Vagina (tissue), 2 donors: ENCODE measurements around the gene ZGRF1.

ENCODE experiments used
- POLR2A ChIP-seq, 2 donors: fragments of 450-650 bp; IDR thresholded peaks; one replicate each; pipeline ENCODE4 v1.6.1; 2017; ENCODE audit warnings: antibody characterized with exemption in 2 of 2, mild to moderate bottlenecking in 2 of 2, moderate library complexity in 2 of 2
- POLR2AphosphoS5 ChIP-seq, 2 donors: sonication (generic); formaldehyde crosslinking; IDR thresholded peaks; one replicate each; pipeline ENCODE4 v1.9.0; 2017; ENCODE audit warnings: antibody characterized with exemption in 2 of 2, mild to moderate bottlenecking in 2 of 2, low read depth in 1 of 2; ENCODE audit not compliant: insufficient read depth in 1 of 2
- TF ChIP-seq, protein P1 (sequence below), 3 experiments: fragments of 450-650 bp in 2 of 3; fragments of 200-600 bp in 1 of 3; sonication (generic) in 1 of 3; IDR thresholded peaks; one replicate each; pipeline ENCODE4 v1.5.1; 2017 to 2019; ENCODE audit warnings: antibody characterized with exemption in 3 of 3, mild to moderate bottlenecking in 2 of 3, moderate library complexity in 2 of 3

- no peak for TF ChIP-seq POLR2A (IDR thresholded peaks at IDR 0.05)
- TF ChIP-seq, protein P1, sequence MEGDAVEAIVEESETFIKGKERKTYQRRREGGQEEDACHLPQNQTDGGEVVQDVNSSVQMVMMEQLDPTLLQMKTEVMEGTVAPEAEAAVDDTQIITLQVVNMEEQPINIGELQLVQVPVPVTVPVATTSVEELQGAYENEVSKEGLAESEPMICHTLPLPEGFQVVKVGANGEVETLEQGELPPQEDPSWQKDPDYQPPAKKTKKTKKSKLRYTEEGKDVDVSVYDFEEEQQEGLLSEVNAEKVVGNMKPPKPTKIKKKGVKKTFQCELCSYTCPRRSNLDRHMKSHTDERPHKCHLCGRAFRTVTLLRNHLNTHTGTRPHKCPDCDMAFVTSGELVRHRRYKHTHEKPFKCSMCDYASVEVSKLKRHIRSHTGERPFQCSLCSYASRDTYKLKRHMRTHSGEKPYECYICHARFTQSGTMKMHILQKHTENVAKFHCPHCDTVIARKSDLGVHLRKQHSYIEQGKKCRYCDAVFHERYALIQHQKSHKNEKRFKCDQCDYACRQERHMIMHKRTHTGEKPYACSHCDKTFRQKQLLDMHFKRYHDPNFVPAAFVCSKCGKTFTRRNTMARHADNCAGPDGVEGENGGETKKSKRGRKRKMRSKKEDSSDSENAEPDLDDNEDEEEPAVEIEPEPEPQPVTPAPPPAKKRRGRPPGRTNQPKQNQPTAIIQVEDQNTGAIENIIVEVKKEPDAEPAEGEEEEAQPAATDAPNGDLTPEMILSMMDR (IDR thresholded peaks at IDR 0.05), result no peak
- no peak for TF ChIP-seq POLR2AphosphoS5 (IDR thresholded peaks at IDR 0.05; ENCODE audit: insufficient read depth in 1 of 2, low read depth in 1 of 2)
These were observed 15.5 kb upstream of the ZGRF1 start for GRCh38 chr4:112652216-112652615.
